ENCODE data around the gene RNF145. TPM values are rescaled to one million over a fixed set of nuclear protein-coding genes. Genes with fewer than 3 reads are reported as not detected.

The RNF145 gene
- total and polyA plus RNA-seq, 10 of the 15 experiments (the other 5 are each of a cell fraction or from before 2014, with no cell fraction given) = 9.7 to 58.1 (median 38.2) TPM

GRCh38 chr5:159218595-159219023, 9.3 kb upstream of the RNF145 start:
- H3K36me3 ChIP-seq (ENCODE audit: control insufficient read depth in 2 of 2, insufficient read depth in 2 of 2, low read length in 1 of 2) = no peaks in the 10 kb centered on the region
- H3K4me3 ChIP-seq = no peak overlapping the region
- ChIA-PET SMC1A (ENCODE audit: uncharacterized antibody, unreplicated experiment) (no interaction called here), RAD21 (ENCODE audit: unreplicated experiment) (no interaction called here), CTCF (no interaction called here), POLR2A (no interaction called here)
- H3K9ac ChIP-seq (ENCODE audit: control insufficient read depth, insufficient read depth, low read length) = no peak overlapping the region
- BruUV-seq (replicated peaks) = no TSS peak
- H3K9me3 ChIP-seq (replicated peaks; ENCODE audit: control insufficient read depth, insufficient read depth, low read length) = no peaks in the 10 kb centered on the region
- intact Hi-C loops (cut with micrococcal nuclease; ENCODE audit: unreplicated experiment) (no loop called here), in situ Hi-C loops (cut with MboI) (no loop called here)
- 100% methylated on average over 2 of the region's 2 CpGs for WGBS (ENCODE audit: insufficient coverage, insufficient replicate concordance, low lambda C conversion rate, missing lambda C conversion rate)
- H2AFZ ChIP-seq (ENCODE audit: control insufficient read depth, low read depth, low read length) = no peak overlapping the region
- H3K4me2 ChIP-seq (ENCODE audit: control insufficient read depth, insufficient read depth) = no peak overlapping the region
- H3K79me2 ChIP-seq (ENCODE audit: control insufficient read depth, insufficient read depth, low read length) = no peaks in the 10 kb centered on the region
- FAIRE-seq = no peak
- no peak for ATAC-seq
- no peak for DNase-seq (ENCODE audit: low read depth, low spot score)
- no peaks in the 10 kb centered on the region for H3K27me3 ChIP-seq (replicated peaks in 1 of 2; ENCODE audit: control insufficient read depth in 2 of 2, insufficient read depth in 2 of 2, low read length in 1 of 2)
- H3K4me1 ChIP-seq (ENCODE audit: control insufficient read depth, insufficient read depth, low read length) = no peaks in the 10 kb centered on the region
- H4K20me1 ChIP-seq (ENCODE audit: control insufficient read depth, insufficient read depth) = no peaks in the 10 kb centered on the region
- H3K27ac ChIP-seq (ENCODE audit: control insufficient read depth, insufficient read depth) = no peak overlapping the region
- TF ChIP-seq NFIC (IDR thresholded peaks at IDR 0.05; ENCODE audit: low read depth, low read length) = no peak
- no peak for TF ChIP-seq SP1 (IDR thresholded peaks at IDR 0.05; ENCODE audit: low read depth, low read length)
- TF ChIP-seq ATF7 (IDR thresholded peaks at IDR 0.05; ENCODE audit: low read depth) = no peak
- no peak for TF ChIP-seq SPI1 (IDR thresholded peaks at IDR 0.05; ENCODE audit: borderline replicate concordance, insufficient read depth, low read depth, low read length)
- TF ChIP-seq MEF2A (IDR thresholded peaks at IDR 0.05; ENCODE audit: insufficient read depth, low read depth, low read length) = no peak
- no peak for TF ChIP-seq KAT2A (conservative IDR thresholded peaks at IDR 0.05; ENCODE audit: control insufficient read depth, low read depth, low read length)
- no peak for TF ChIP-seq ZBTB4 (CRISPR knock-in tag; IDR thresholded peaks at IDR 0.05)
- no peak for TF ChIP-seq TAF1 (IDR thresholded peaks at IDR 0.05; ENCODE audit: borderline replicate concordance, low read depth, low read length)
- TF ChIP-seq HDAC6 (IDR thresholded peaks at IDR 0.05; ENCODE audit: unreplicated experiment) = no peak
- TF ChIP-seq E4F1 (IDR thresholded peaks at IDR 0.05; ENCODE audit: borderline replicate concordance, partially characterized antibody) = no peak
- no peak for TF ChIP-seq YY1 (IDR thresholded peaks at IDR 0.05; ENCODE audit: low read depth, low read length)
- TF ChIP-seq STAT1 (conservative IDR thresholded peaks at IDR 0.05) = no peak
- no peak for TF ChIP-seq CBX5 (IDR thresholded peaks at IDR 0.05; ENCODE audit: low read depth)
- no peak for TF ChIP-seq CTCF (IDR thresholded peaks at IDR 0.05 in 2 of 3, conservative IDR thresholded peaks at IDR 0.05 in 1 of 3; ENCODE audit: control insufficient read depth in 2 of 3, extremely low read depth in 1 of 3, insufficient read depth in 1 of 3, low read depth in 3 of 3, low read length in 3 of 3)
- TF ChIP-seq SRF (IDR thresholded peaks at IDR 0.05; ENCODE audit: low read depth in 2 of 2, low read length in 2 of 2) = no peak
- no peak for TF ChIP-seq IRF5 (IDR thresholded peaks at IDR 0.05; ENCODE audit: borderline replicate concordance)
- no peak for TF ChIP-seq CHD1 (IDR thresholded peaks at IDR 0.05; ENCODE audit: low read depth, low read length)
